NCI-H128 (cell line): ENCODE measurements around the gene DPYD.
A peak's percentile ranks its signal among the peaks of the same experiment; 100 is the strongest.

ENCODE experiments used
- DNase-seq: peaks from one replicate; lab custom pipeline; 2025; ENCODE audit not compliant: unreplicated experiment; lab: John Stamatoyannopoulos, UW

The DPYD gene

GRCh38 chr1:97163591-97164275, 757.1 kb downstream of the DPYD start:
- no peak for DNase-seq

GRCh38 chr1:97160818-97161217, 760.0 kb downstream of the DPYD start:
- DNase-seq = no peak

DNA sequence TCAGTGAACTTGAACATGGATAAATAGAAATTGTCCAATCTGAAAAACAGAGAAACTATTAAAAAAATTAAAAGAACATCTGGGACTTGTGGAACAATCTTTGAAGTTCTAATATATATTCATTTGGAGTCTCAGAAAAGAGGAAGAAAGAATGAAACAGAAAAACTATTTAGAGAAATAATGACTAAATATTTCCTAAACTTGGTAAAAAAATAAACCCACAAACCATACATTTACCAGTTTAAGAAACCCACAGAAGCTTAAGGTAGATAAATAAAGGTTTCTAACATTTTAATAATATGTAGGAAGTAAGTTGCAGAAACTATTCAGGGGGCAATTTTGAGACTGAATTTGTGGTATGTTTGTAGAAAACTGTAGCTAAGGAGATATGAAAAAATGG, 761.5 kb downstream of the DPYD start:
- DNase-seq = no peak

DNA sequence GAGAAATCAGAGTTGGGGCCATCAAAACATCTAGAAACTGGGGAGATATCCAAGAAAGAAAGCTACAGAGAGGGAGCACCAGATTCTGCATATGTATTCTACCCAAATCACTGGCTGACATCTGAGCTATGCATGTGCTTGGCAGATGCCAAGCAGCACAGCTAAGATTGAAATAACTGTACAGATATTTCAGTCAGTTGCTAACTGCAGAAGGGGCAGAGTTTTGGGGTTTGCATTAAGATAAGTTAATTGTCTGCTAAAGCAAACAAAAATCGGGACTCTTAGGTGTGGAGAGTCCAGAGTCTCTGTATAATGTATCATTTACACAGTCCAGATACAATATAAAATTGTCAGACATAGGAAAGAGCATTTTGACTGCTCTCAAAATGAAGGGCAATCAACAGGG, 762.1 kb downstream of the DPYD start:
- no peak for DNase-seq

DNA sequence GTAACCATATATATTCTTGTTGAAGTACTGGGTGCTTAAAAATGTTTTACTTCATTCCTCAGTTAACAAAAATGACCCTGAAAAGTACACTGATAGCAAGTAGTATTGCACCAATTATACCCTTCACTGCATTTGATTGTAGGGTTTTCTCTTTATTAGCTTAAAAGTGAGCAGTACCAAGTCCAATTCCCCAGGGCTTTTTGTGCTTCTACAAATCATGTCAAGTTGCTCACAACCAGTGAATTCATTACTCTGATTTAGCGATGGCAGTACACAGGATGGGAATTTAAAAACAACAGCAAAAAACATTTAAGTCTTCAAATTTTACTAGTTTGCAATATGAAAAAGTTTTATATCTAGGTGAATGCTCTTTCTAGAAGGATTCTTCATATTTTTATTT, 762.8 kb downstream of the DPYD start:
- DNase-seq = no peak

DNA sequence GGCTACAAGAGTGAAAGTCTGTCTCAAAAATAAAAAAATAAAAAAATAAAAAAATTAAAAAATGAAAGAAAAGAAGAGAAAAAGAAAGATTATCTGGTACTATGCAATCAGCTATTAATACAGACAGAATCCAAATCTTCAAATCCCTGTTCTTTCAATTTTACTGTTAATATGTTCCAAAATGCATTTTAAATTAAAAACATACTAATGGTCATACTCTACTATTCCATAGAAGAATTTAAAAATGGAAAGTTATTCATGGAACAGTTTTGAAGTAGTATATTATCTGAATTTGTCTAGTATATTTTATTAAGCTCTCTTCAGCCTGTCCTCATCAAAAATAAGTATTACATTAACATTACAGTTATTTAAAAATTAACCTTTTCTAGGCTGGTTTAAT, 769.2 kb downstream of the DPYD start:
- no peak for DNase-seq

GRCh38 chr1:97145321-97145956, 775.4 kb downstream of the DPYD start:
- DNase-seq = peak; percentile 46

DNA sequence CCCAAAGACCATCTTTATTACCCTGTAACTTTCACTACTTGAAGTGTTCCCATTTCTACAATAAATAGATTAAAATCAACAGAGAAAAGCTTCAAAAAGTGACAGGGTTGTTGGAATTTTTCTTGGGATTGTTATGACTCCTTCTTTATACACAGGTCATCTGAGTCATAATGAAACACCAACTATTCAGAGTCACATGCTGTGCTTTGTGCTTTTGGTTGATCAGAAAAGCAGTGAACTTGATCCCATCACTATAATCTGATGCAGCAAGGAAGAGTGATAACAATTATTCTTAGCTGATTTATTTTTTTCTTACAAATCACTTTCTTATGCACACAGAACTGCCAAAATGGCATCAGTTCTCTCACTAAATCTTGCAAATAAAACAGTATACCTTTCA, 776.3 kb downstream of the DPYD start:
- DNase-seq = no peak

- no peak for DNase-seq
Observed at GRCh38 chr1:97143236-97143882, 777.5 kb downstream of the DPYD start.

GRCh38 chr1:97140611-97141010, 780.2 kb downstream of the DPYD start:
- DNase-seq = no peak

DNA sequence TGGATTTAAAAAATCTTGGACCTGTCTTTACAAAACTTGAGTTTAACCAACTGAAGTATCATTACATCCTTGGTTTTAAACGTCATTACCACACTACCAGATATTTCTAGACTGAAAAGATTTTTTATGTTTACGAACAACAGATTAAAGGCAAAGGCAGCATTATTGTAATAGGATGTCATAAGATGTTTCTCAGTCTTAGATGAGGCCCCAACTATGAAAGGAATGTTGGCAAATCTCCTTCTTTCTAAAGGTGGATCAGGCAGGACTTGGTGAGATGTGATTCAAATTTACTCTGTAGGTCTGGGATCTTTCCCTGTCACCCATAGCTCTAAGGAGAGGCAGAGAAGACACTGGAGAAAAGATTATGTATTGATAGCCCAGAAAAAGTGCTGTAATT, 781.3 kb downstream of the DPYD start:
- DNase-seq = no peak

DNA sequence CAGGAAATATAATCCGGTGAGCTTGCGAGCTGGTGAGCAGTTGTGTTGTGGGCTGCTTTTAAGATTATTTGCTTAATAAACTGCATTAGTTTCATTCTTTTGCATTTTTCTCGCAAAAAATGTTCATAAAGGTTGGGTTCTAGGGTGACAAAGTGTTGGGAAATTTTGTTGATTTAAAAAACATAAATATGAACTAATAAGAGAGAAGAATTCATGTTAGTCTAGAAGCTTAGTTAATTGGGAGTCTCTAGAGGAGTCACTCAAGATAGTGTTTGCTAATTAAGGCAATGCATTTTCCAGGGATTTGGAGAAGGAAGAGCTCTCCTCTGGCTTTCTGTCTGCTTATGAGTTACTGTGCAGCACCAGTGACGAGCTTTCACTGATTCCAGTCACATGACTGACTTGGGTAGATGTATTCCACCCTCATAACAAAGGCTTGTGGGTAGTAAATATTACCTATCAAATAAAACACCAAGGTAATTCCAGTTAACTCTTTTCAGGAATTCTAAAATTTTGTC, 782.3 kb downstream of the DPYD start:
- no peak for DNase-seq

DNA sequence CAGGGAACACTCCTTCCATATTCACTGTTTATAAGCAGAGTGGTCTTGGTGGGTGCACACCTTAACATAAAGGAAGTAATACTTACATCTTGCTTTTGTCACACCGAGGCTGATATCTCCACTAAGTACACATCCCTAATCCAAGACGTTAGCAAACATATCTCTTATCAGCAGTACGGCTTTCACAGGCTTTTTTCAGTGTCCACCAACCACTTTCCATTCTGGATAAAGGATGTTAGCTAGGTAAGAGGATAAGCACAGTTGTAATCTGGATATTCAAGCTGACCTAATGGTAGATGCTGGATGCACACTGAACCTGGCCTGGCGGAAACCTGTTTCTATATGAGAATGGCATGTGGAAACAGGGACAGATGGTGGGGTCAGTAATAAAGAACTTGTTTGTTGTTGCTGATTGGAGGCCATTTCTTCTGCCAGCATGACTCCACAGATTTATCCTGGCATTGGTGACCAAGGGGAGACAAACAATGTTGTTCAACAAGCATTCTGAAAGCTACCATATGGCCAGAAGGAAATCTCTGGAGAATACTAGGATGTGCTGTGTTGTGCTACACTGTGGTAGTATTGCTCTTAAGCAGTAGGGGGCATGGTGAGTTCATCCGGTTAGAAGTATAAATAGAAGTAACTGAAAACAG, 782.8 kb downstream of the DPYD start:
- DNase-seq = peak; percentile 5

DNA sequence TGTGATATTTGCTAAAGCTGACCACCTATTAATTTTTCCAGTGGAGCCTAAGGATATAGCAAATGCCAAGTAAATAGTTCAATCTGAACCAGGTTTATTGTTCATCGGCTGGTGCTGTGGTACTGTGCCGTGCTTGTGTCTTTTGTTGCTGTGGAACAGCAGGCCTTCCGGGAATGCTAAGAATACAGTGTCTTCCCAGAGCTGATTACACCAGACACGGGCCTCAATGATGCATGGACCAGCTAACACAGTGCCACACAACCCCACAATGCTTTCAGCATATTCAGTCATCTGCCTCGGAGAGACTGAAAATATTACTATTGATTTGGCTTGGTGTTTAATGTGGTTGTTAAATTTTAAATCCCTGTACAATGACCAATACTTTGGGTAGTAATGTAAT, 783.8 kb downstream of the DPYD start:
- DNase-seq = no peak

DNA sequence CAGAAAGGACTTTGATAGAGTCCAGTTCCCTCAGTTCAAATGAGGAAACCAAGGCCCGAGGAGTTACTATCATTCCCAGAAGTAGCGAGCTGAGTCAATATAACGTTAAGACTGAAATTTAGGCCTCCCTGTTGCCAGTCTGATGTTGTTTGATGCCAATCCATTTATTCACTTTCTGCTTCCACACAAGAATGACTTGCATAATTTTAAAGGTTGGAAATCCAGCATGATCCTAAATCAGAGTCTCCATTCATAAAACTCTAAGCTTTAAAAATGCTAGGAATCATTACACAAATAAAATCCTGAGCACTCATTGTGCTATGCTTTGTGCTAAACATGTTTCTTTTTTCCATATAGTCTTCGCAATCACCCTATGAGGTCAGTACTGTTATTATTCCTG, 784.9 kb downstream of the DPYD start:
- no peak for DNase-seq

GRCh38 chr1:97128426-97128825, 792.4 kb downstream of the DPYD start:
- no peak for DNase-seq

- no peak for DNase-seq
Observed at GRCh38 chr1:97123717-97124431, 797.0 kb downstream of the DPYD start.

DNA sequence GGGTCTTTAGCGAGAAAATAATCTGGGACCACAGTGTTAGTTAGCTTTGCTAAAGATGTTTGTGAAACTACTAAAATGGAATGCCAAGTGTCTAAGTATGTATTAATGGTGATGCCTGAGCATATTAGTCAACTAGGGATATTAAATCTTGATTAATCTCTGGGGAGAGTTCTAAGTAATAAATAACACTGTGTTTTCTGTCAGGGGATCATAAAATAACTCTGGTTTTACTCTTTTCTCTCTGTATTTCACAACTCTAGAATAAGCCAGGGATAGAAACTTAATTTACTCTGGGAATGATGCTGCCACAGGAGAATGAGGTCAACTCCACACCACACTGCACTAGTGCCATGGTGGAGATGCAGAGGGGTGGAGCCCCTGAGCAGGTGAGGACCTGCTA, 800.0 kb downstream of the DPYD start:
- DNase-seq = no peak

GRCh38 chr1:97119260-97120158, 801.3 kb downstream of the DPYD start:
- DNase-seq = no peak

- DNase-seq = no peak
Observed at GRCh38 chr1:97114842-97115241, 806.0 kb downstream of the DPYD start.
